ENCODE results near the gene SLCO3A1. TPM values are rescaled to one million over a fixed set of nuclear protein-coding genes. Genes with fewer than 3 reads are reported as not detected.
A peak's percentile ranks its signal among the peaks of the same experiment; 100 is the strongest.

SLCO3A1 gene
- total RNA-seq, 1 experiment from 2014 or later, result 1.7 TPM

- in situ Hi-C loops (cut with HindIII; ENCODE audit: low pct_unique_long_range_greater_than_20kb, low sequenced_read_pairs), result no loop called here
- no peak for DNase-seq (ENCODE audit: low read depth, low spot score)
Observed at GRCh38 chr15:91967935-91968606, 114.6 kb downstream of the SLCO3A1 start.

- in situ Hi-C loops (cut with HindIII; ENCODE audit: low pct_unique_long_range_greater_than_20kb, low sequenced_read_pairs), result no loop called here
- no peak for DNase-seq (ENCODE audit: low read depth, low spot score)
Observed at GRCh38 chr15:91968610-91969009, 115.1 kb downstream of the SLCO3A1 start.

GRCh38 chr15:91970142-91970541 is 116.6 kb downstream of the SLCO3A1 start:
- DNase-seq (ENCODE audit: low read depth, low spot score), result no peak
- in situ Hi-C loops (cut with HindIII; ENCODE audit: low pct_unique_long_range_greater_than_20kb, low sequenced_read_pairs), result no loop called here

- in situ Hi-C loops (cut with HindIII; ENCODE audit: low pct_unique_long_range_greater_than_20kb, low sequenced_read_pairs), result no loop called here
- DNase-seq (ENCODE audit: low read depth, low spot score), result peak; percentile 25
Observed at GRCh38 chr15:91973481-91973880, 120.0 kb downstream of the SLCO3A1 start.

GRCh38 chr15:91974321-91974720 is 120.8 kb downstream of the SLCO3A1 start:
- in situ Hi-C loops (cut with HindIII; ENCODE audit: low pct_unique_long_range_greater_than_20kb, low sequenced_read_pairs), result no loop called here

GRCh38 chr15:91975241-91975978 is 121.9 kb downstream of the SLCO3A1 start:
- peak; percentile 8 for DNase-seq (ENCODE audit: low read depth, low spot score)
- in situ Hi-C loops (cut with HindIII; ENCODE audit: low pct_unique_long_range_greater_than_20kb, low sequenced_read_pairs), result no loop called here

More at GRCh38 chr15:91974321-91974720, 120.8 kb downstream of the SLCO3A1 start:
- DNase-seq (ENCODE audit: low read depth, low spot score), result no peak

- in situ Hi-C loops (cut with HindIII; ENCODE audit: low pct_unique_long_range_greater_than_20kb, low sequenced_read_pairs), result no loop called here
- DNase-seq (ENCODE audit: low read depth, low spot score), result no peak
Observed at GRCh38 chr15:91976966-91977365, 123.5 kb downstream of the SLCO3A1 start.

GRCh38 chr15:91980502-91981267 is 127.2 kb downstream of the SLCO3A1 start:
- in situ Hi-C loops (cut with HindIII; ENCODE audit: low pct_unique_long_range_greater_than_20kb, low sequenced_read_pairs), result no loop called here
- no peak for DNase-seq (ENCODE audit: low read depth, low spot score)

GRCh38 chr15:91981821-91982800 is 128.6 kb downstream of the SLCO3A1 start:
- DNase-seq (ENCODE audit: low read depth, low spot score), result peak; percentile 36
- in situ Hi-C loops (cut with HindIII; ENCODE audit: low pct_unique_long_range_greater_than_20kb, low sequenced_read_pairs), result no loop called here

GRCh38 chr15:91983729-91984340 is 130.3 kb downstream of the SLCO3A1 start:
- in situ Hi-C loops (cut with HindIII; ENCODE audit: low pct_unique_long_range_greater_than_20kb, low sequenced_read_pairs), result no loop called here
- no peak for DNase-seq (ENCODE audit: low read depth, low spot score)

GRCh38 chr15:91985297-91985696 is 131.8 kb downstream of the SLCO3A1 start:
- no peak for DNase-seq (ENCODE audit: low read depth, low spot score)
- in situ Hi-C loops (cut with HindIII; ENCODE audit: low pct_unique_long_range_greater_than_20kb, low sequenced_read_pairs), result no loop called here

GRCh38 chr15:91988071-91988470 is 134.6 kb downstream of the SLCO3A1 start:
- no peak for DNase-seq (ENCODE audit: low read depth, low spot score)
- in situ Hi-C loops (cut with HindIII; ENCODE audit: low pct_unique_long_range_greater_than_20kb, low sequenced_read_pairs), result no loop called here

- DNase-seq (ENCODE audit: low read depth, low spot score), result no peak
- in situ Hi-C loops (cut with HindIII; ENCODE audit: low pct_unique_long_range_greater_than_20kb, low sequenced_read_pairs), result no loop called here
Observed at GRCh38 chr15:91988655-91989054, 135.1 kb downstream of the SLCO3A1 start.

- DNase-seq (ENCODE audit: low read depth, low spot score), result no peak
- in situ Hi-C loops (cut with HindIII; ENCODE audit: low pct_unique_long_range_greater_than_20kb, low sequenced_read_pairs), result no loop called here
Observed at GRCh38 chr15:91989821-91990220, 136.3 kb downstream of the SLCO3A1 start.

GRCh38 chr15:91992945-91993344 is 139.4 kb downstream of the SLCO3A1 start:
- DNase-seq (ENCODE audit: low read depth, low spot score), result no peak
- in situ Hi-C loops (cut with HindIII; ENCODE audit: low pct_unique_long_range_greater_than_20kb, low sequenced_read_pairs), result no loop called here

- no peak for DNase-seq (ENCODE audit: low read depth, low spot score)
- in situ Hi-C loops (cut with HindIII; ENCODE audit: low pct_unique_long_range_greater_than_20kb, low sequenced_read_pairs), result no loop called here
Observed at GRCh38 chr15:91995146-91995545, 141.6 kb downstream of the SLCO3A1 start.

GRCh38 chr15:91997163-91997562 is 143.7 kb downstream of the SLCO3A1 start:
- in situ Hi-C loops (cut with HindIII; ENCODE audit: low pct_unique_long_range_greater_than_20kb, low sequenced_read_pairs), result no loop called here

More at GRCh38 chr15:91997163-91997562, 143.7 kb downstream of the SLCO3A1 start:
- no peak for DNase-seq (ENCODE audit: low read depth, low spot score)

Data from SK-MEL-5 (cell line).